ENCODE data around the gene FRG2. TPM values are rescaled to one million over a fixed set of nuclear protein-coding genes. Genes with fewer than 3 reads are reported as not detected.
A peak's percentile ranks its signal among the peaks of the same experiment; 100 is the strongest.
"Not testable (repeated sequence)": the region's sequence is repeated elsewhere in the genome, so short reads cannot be mapped to it uniquely, and the experiment has no call there.

The FRG2 gene
- total RNA-seq, 1 donor = not detected

DNA sequence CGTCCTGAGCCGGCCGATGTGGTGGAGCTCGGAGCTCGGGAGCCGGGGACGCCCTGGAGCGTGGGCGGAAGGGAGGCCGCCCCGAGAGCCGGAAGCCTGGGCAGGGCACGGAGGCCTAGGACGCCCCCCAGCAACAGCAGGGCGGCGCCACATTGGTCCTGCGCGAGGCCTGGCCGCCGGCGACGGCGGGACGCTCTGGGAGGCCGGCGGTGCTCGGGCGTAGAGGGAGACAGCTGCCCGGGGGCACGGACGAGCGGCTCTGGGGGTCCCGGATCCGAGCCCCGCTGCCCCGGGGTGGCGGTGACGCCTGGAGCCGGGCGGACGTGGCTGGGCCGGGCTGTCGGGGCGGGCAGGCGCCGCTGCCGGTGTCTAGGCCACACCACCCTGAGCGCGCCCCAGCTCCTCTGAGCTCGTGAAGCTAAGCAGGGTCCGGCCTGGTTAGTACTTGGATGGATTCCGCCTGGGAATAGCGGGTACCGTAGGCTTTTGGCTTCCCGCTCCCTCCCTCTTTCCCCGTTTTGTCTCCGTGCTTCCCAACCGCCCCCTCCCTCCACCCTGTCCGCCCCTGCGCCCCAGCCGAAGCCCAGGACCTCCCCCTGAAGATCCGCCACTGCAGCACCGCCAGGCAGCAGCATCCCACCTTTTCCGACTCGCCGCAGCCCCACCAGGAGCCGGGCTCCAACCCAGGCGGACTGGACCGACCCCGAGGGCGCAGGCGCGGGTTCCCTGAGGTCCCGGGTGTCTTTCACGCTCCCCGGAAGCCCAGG lies 12.1 kb downstream of the FRG2 start:
- TF ChIP-seq, protein P1, sequence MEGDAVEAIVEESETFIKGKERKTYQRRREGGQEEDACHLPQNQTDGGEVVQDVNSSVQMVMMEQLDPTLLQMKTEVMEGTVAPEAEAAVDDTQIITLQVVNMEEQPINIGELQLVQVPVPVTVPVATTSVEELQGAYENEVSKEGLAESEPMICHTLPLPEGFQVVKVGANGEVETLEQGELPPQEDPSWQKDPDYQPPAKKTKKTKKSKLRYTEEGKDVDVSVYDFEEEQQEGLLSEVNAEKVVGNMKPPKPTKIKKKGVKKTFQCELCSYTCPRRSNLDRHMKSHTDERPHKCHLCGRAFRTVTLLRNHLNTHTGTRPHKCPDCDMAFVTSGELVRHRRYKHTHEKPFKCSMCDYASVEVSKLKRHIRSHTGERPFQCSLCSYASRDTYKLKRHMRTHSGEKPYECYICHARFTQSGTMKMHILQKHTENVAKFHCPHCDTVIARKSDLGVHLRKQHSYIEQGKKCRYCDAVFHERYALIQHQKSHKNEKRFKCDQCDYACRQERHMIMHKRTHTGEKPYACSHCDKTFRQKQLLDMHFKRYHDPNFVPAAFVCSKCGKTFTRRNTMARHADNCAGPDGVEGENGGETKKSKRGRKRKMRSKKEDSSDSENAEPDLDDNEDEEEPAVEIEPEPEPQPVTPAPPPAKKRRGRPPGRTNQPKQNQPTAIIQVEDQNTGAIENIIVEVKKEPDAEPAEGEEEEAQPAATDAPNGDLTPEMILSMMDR (IDR thresholded peaks at IDR 0.05; ENCODE audit: insufficient read depth, low read depth, low read length) = no peak
- DNase-seq (ENCODE audit: low read depth) = no peak

GRCh38 chr4:189989941-189990340 lies 37.1 kb downstream of the FRG2 start:
- DNase-seq (ENCODE audit: low read depth) = not testable (repeated sequence)

More for the DNA sequence above, 12.1 kb downstream of the FRG2 start:
- H3K4me3 ChIP-seq (ENCODE audit: low read depth, low read length) = peak overlapping the region; percentile 33

GRCh38 chr4:189988877-189989431 lies 38.1 kb downstream of the FRG2 start:
- TF ChIP-seq, protein P1 (IDR thresholded peaks at IDR 0.05; ENCODE audit: insufficient read depth, low read depth, low read length) = no peak
- no peak for DNase-seq (ENCODE audit: low read depth)
- no peak overlapping the region for H3K4me3 ChIP-seq (ENCODE audit: low read depth, low read length)

More at GRCh38 chr4:189989941-189990340, 37.1 kb downstream of the FRG2 start:
- not testable (repeated sequence) for H3K4me3 ChIP-seq (ENCODE audit: low read depth, low read length)

- not testable (repeated sequence) for DNase-seq (ENCODE audit: low read depth); H3K4me3 ChIP-seq (ENCODE audit: low read depth, low read length)
Observed at GRCh38 chr4:189985651-189986243, 41.3 kb downstream of the FRG2 start.

- not testable (repeated sequence) for H3K4me3 ChIP-seq (ENCODE audit: low read depth, low read length); DNase-seq (ENCODE audit: low read depth)
Observed at GRCh38 chr4:189984661-189985060, 42.4 kb downstream of the FRG2 start.

DNA sequence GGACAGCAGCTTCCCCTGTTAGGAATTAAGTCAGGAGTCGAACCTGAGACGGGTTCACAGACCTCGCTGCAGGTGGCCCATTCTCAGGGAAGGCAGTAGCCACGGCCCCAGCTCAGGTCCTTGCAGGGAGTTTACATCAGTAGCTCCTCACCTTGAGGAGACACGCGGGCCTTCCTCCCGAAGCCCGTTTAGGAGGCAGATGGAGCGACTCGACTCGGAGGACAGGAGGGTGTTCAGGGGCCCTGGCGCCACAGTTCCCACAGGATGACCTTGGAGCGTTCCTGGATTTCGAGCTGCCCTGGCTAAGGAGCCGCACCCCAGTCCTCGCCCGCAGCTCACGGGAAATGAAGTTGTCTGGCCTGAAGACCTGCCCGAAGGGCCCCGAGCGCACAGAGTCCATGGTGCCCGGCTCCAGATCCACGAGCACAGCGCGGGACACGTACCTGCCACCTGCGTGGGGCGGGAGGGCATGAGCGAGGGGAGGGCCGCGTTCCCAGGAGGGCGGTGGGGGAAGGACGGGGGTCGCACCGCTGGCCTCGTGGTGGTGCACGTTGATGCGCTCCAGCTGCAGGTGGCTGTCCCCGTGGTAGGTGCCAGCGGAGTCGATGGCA lies 43.0 kb downstream of the FRG2 start:
- not testable (repeated sequence) for H3K4me3 ChIP-seq (ENCODE audit: low read depth, low read length); DNase-seq (ENCODE audit: low read depth)

- DNase-seq (ENCODE audit: low read depth) = no peak
- TF ChIP-seq, protein P1 (IDR thresholded peaks at IDR 0.05; ENCODE audit: insufficient read depth, low read depth, low read length) = no peak
- H3K4me3 ChIP-seq (ENCODE audit: low read depth, low read length) = no peak overlapping the region
Observed at GRCh38 chr4:189981970-189982369, 45.1 kb downstream of the FRG2 start.

DNA sequence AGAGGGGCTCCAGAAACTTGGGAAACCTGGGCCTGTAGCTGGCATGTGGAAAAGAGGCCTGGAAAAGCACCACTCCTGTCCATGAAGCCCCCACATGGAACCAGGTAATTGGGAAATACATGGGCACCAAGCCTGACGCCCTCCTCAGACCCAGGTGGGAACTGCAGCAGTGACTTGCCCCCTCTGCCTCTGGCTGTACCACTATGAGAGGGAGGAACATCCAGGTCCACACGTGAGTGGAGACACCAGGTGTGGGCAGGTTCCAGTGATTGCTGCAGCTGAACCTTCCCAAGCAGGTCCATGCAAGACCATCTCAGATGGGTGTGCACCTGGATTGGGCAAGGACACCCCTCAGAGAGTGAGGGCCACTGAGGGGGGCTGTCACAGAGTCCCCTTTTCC lies 46.8 kb downstream of the FRG2 start:
- not testable (repeated sequence) for H3K4me3 ChIP-seq (ENCODE audit: low read depth, low read length); DNase-seq (ENCODE audit: low read depth)

GRCh38 chr4:189979196-189980047 lies 47.6 kb downstream of the FRG2 start:
- TF ChIP-seq, protein P1 (IDR thresholded peaks at IDR 0.05; ENCODE audit: insufficient read depth, low read depth, low read length) = no peak
- DNase-seq (ENCODE audit: low read depth) = no peak
- H3K4me3 ChIP-seq (ENCODE audit: low read depth, low read length) = no peak overlapping the region

Data from fibroblast of villous mesenchyme (primary cell).